Measurements from ENCODE around the gene A3GALT2.

A3GALT2 gene

GRCh38 chr1:33337441-33337840, 16.5 kb upstream of the A3GALT2 start:
- TF ChIP-seq ELF4 (IDR thresholded peaks at IDR 0.05) (no peak), ARNT (IDR thresholded peaks at IDR 0.05) (no peak), FOXA1 (IDR thresholded peaks at IDR 0.05) (no peak), FOXM1 (IDR thresholded peaks at IDR 0.05; ENCODE audit: borderline replicate concordance) (no peak), NFRKB (IDR thresholded peaks at IDR 0.05) (no peak), ZNF384 (IDR thresholded peaks at IDR 0.05) (no peak), FOXK2 (IDR thresholded peaks at IDR 0.05) (no peak), HDGF (IDR thresholded peaks at IDR 0.05; ENCODE audit: borderline replicate concordance) (no peak), CTBP1 (IDR thresholded peaks at IDR 0.05; ENCODE audit: borderline replicate concordance) (no peak), PKNOX1 (IDR thresholded peaks at IDR 0.05) (no peak), LEF1 (IDR thresholded peaks at IDR 0.05; ENCODE audit: borderline replicate concordance) (no peak), SUZ12 (IDR thresholded peaks at IDR 0.05) (no peak), TARDBP (IDR thresholded peaks at IDR 0.05) (no peak), BHLHE40 (IDR thresholded peaks at IDR 0.05; ENCODE audit: borderline replicate concordance) (no peak)
- CTCF ChIA-PET, result no interaction called here
- POLR2A ChIA-PET, result interaction anchor here (2.9 kb wide), 1 partner anchor 12 kb away, joined by 15 read pairs; no protein-coding TSS in a partner anchor
- no peak for DNase-seq (ENCODE audit: extremely low spot score)

DNA sequence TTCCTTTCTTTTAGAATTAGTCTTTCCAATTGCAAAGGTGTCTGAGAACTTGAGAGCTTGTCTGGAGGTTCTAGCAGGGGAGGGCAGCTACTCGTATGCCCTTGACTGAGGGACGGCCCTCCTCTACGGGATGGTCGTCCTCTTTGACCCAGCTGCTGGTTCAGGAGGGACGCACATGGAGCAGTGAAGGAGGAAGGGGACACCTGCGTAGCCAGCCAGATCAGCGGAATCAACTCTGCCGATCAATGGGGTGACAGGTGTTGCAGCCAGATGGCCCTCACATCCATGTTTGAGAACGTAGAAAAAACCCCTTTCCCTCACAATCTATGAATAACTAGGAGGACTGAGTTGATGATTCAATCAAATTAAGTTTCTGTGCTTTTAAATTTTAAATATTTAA, 15.7 kb upstream of the A3GALT2 start:
- TF ChIP-seq ZNF384 (IDR thresholded peaks at IDR 0.05) (no peak), NFRKB (IDR thresholded peaks at IDR 0.05) (no peak), CTBP1 (IDR thresholded peaks at IDR 0.05; ENCODE audit: borderline replicate concordance) (no peak), FOXK2 (IDR thresholded peaks at IDR 0.05) (no peak)
- ChIA-PET POLR2A (interaction anchor here (0.8 to 1.3 kb wide), 2 partner anchors 13 to 210 kb away, joined by 3 to 4 read pairs; no protein-coding TSS in a partner anchor), CTCF (no interaction called here)
- no peak for DNase-seq (ENCODE audit: extremely low spot score)

- no peak for DNase-seq (ENCODE audit: extremely low spot score)
- TF ChIP-seq LEF1 (IDR thresholded peaks at IDR 0.05; ENCODE audit: borderline replicate concordance) (no peak), CTBP1 (IDR thresholded peaks at IDR 0.05; ENCODE audit: borderline replicate concordance) (no peak), SP1 (IDR thresholded peaks at IDR 0.05) (no peak), FOXK2 (IDR thresholded peaks at IDR 0.05) (no peak), L3MBTL2 (conservative IDR thresholded peaks at IDR 0.05) (no peak), HDGF (IDR thresholded peaks at IDR 0.05; ENCODE audit: borderline replicate concordance) (no peak)
- POLR2A ChIA-PET, result no interaction called here
- CTCF ChIA-PET, result no interaction called here
Measured at GRCh38 chr1:33335020-33335419, 14.1 kb upstream of the A3GALT2 start.

DNA sequence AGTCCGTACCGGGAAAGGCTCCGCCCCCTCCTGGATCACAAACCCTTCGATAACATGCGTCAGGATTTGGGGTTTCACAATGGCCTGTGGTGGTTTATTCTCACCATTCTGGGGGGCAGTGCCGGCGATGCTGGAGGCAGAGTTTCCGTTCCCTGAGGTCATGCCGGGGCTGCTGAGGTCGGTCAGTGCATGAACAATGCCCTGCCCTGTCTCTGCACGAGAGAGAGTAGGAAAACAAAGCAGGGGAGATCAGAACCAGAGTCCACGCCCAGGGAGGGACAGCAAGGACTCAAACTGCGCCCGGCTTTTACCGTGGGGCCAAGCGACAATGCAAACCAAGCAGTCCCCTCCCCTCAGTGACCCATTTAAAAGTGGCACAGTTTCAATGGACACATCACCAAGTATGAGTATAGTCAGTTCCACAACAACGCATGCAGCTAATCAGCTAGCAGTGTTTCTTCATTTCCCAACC, 13.2 kb upstream of the A3GALT2 start:
- TF ChIP-seq BHLHE40 (IDR thresholded peaks at IDR 0.05; ENCODE audit: borderline replicate concordance), result no peak
- TF ChIP-seq NFRKB (IDR thresholded peaks at IDR 0.05), result no peak
- TF ChIP-seq HDGF (IDR thresholded peaks at IDR 0.05; ENCODE audit: borderline replicate concordance), result no peak
- TF ChIP-seq SP1 (IDR thresholded peaks at IDR 0.05), result no peak
- no peak for TF ChIP-seq ELF4 (IDR thresholded peaks at IDR 0.05)
- TF ChIP-seq LEF1 (IDR thresholded peaks at IDR 0.05; ENCODE audit: borderline replicate concordance), result no peak
- TF ChIP-seq FOXM1 (IDR thresholded peaks at IDR 0.05; ENCODE audit: borderline replicate concordance), result no peak
- no peak for TF ChIP-seq FOXK2 (IDR thresholded peaks at IDR 0.05)
- TF ChIP-seq PKNOX1 (IDR thresholded peaks at IDR 0.05), result no peak
- no peak for TF ChIP-seq SUZ12 (IDR thresholded peaks at IDR 0.05)
- TF ChIP-seq ZNF384 (IDR thresholded peaks at IDR 0.05), result no peak
- TF ChIP-seq CTBP1 (IDR thresholded peaks at IDR 0.05; ENCODE audit: borderline replicate concordance), result no peak
- no peak for TF ChIP-seq FOXA1 (IDR thresholded peaks at IDR 0.05)
- no peak for DNase-seq (ENCODE audit: extremely low spot score)
- CTCF ChIA-PET, result no interaction called here
- POLR2A ChIA-PET, result no interaction called here

DNA sequence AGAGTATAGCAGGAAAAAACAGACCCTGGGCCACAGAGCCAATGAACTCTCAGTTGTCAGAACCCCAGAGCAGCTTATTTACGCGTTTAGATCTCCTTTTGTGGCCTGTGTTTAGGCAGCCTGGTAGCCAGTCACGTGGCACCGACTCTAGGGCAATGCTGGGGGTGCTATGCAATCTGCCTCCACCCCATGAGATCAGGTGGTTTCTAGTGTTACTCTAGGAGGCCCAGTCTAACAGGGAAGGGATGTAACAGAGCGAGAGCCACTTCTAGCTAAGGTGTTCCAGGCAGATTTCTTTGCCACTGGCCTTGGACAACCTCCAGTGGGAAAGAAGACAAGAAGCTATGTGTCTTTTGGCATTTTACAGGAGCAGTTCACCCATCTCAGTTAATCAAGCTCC, 12.0 kb upstream of the A3GALT2 start:
- DNase-seq (ENCODE audit: extremely low spot score), result no peak
- TF ChIP-seq BHLHE40 (IDR thresholded peaks at IDR 0.05; ENCODE audit: borderline replicate concordance) (no peak), NFRKB (IDR thresholded peaks at IDR 0.05) (no peak), L3MBTL2 (conservative IDR thresholded peaks at IDR 0.05) (no peak), CTBP1 (IDR thresholded peaks at IDR 0.05; ENCODE audit: borderline replicate concordance) (no peak), FOXM1 (IDR thresholded peaks at IDR 0.05; ENCODE audit: borderline replicate concordance) (no peak), HDGF (IDR thresholded peaks at IDR 0.05; ENCODE audit: borderline replicate concordance) (no peak), LEF1 (IDR thresholded peaks at IDR 0.05; ENCODE audit: borderline replicate concordance) (no peak), ARNT (IDR thresholded peaks at IDR 0.05) (no peak), FOXA1 (IDR thresholded peaks at IDR 0.05) (no peak)
- ChIA-PET CTCF (no interaction called here), POLR2A (no interaction called here)

DNA sequence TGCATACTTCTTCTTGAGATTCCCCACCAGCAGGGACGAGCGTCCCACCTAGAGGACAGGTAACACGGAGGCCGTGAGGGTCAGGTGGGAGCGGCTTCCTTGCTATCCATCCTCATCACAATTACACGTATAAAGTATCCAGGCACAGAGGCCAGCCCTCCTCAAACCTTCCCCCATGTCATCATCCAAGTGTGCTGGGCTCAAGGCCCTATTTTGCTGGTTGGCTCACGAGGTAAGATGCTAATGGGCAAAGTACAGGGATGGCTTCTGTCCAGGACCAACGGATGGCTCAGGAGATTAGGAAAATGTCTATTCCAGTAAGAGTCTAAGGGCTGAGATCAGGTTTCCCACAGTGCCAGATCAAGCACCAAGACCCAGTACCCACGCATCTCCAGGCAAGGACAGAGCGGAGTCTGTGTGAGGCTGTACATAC, 11.5 kb upstream of the A3GALT2 start:
- ChIA-PET CTCF (no interaction called here), POLR2A (no interaction called here)
- no peak for DNase-seq (ENCODE audit: extremely low spot score)
- TF ChIP-seq SP1 (IDR thresholded peaks at IDR 0.05) (no peak), ELF4 (IDR thresholded peaks at IDR 0.05) (no peak), FOXM1 (IDR thresholded peaks at IDR 0.05; ENCODE audit: borderline replicate concordance) (no peak), BHLHE40 (IDR thresholded peaks at IDR 0.05; ENCODE audit: borderline replicate concordance) (no peak), NFRKB (IDR thresholded peaks at IDR 0.05) (no peak), ZNF384 (IDR thresholded peaks at IDR 0.05) (no peak), PKNOX1 (IDR thresholded peaks at IDR 0.05) (no peak), L3MBTL2 (conservative IDR thresholded peaks at IDR 0.05) (no peak)

Measured in HEK293T (cell line).